Pancreas (tissue), 10 donors: ENCODE data around the gene ASTN2. TPM values are rescaled to one million over a fixed set of nuclear protein-coding genes. Genes with fewer than 3 reads are reported as not detected.

ENCODE experiments used
- ATAC-seq, 4 donors: fragments of 200-7000 bp; cut with Tn5 transposase; one replicate each; pipeline versions ENCODE4 v1.8.0 to v1.9.1; 2020; ENCODE audit warnings: mild to moderate bottlenecking in 4 of 4, moderate library complexity in 4 of 4
- DNase-seq, 6 donors: peaks; one replicate each; pipeline ENCODE4 v3.0.0-alpha.2; 2020
- FAIRE-seq: peaks from 2 replicates; lab custom pipeline; 2012; peaks lifted over from hg19 to GRCh38; lab: Jason Lieb, UNC
- H3K27ac ChIP-seq, 4 donors: fragments of 200-600 bp; sonication (generic); 1 replicate in 3 of 4; 2 replicates in 1 of 4; pipeline versions ENCODE4 v1.5.0 to v1.8.0; 2020
- H3K27me3 ChIP-seq, 4 donors: fragments of 200-600 bp; one replicate each; pipeline ENCODE4 v1.8.0; 2021
- H3K36me3 ChIP-seq, 3 donors: fragments of 200-600 bp; sonication (generic) in 1 of 3; one replicate each; pipeline versions ENCODE4 v1.5.0 to v1.8.0; 2020 to 2021
- H3K4me1 ChIP-seq, 3 donors: fragments of 200-600 bp; one replicate each; pipeline ENCODE4 v1.8.0; 2021
- H3K4me3 ChIP-seq, 4 donors: fragments of 200-600 bp; sonication (generic) in 2 of 4; one replicate each; pipeline versions ENCODE4 v1.5.0 to v1.8.0; 2020 to 2021
- H3K9me3 ChIP-seq, 4 donors: fragments of 200-600 bp; one replicate each; pipeline ENCODE4 v1.8.0; 2021
- WGBS, 2 donors: extraction: QIAGEN DNeasy Blood & Tissue Kit; methylation state at CpG; one replicate each; pipeline ENCODE4 v1.1.7; 2013; 5-methylcytosine and 5-hydroxymethylcytosine counted together
- intact Hi-C, 3 donors: fragments of 100-400 bp; cut with DNase I; formaldehyde crosslinking; loops; one replicate each; pipeline versions ENCODE4 v1.11.1 to v1.14.2; 2022
- polyA plus RNA-seq, 2 donors: library from polyadenylated mRNA; stranded (reverse); fragments of 200-250 nt; gene quantifications; one replicate each; pipeline ENCODE4 v1.2.3, GENCODE V29; 2013
- total RNA-seq, 6 donors: library from RNA; stranded (reverse); fragmentation: NEBNext Ultra II Directional in 4 of 6; extraction: Animal tissue kit (Norgen Biotek cat#: 25700) in 4 of 6; gene quantifications; one replicate each; pipeline versions ENCODE4 v1.2.1 to v1.2.4, GENCODE V29; 2021 to 2023
- TF ChIP-seq, protein P1 (sequence below), 4 donors: fragments of 200-600 bp; sonication (generic) in 3 of 4; IDR thresholded peaks; one replicate each; pipeline versions ENCODE4 v1.5.0 to v1.8.0; 2021; ENCODE audit warnings: antibody characterized with exemption in 4 of 4
- donor health status: healthy with polysubstance abuse.
- donor health status: DM: no; HTN: no; CAD: no; lungs with moderate emphysema.
- donor health status: DM: no; HTN: no; CAD: no.
- donor health status: control.
- donor health status: control.
- donor health status: Bipolar disorder and iron deficiency.
- donor health status: DM: yes; HTN: yes; CAD: no.
- donor health status: DM: no; HTN: no; CAD: no.
- donor health status: DM: no; HTN: no; CAD: no.
- donor health status: DM: yes; HTN: yes; CAD: no.

Gene ASTN2
- total and polyA plus RNA-seq, 8 donors: 1.3 to 11.9 (median 6.7) TPM

DNA sequence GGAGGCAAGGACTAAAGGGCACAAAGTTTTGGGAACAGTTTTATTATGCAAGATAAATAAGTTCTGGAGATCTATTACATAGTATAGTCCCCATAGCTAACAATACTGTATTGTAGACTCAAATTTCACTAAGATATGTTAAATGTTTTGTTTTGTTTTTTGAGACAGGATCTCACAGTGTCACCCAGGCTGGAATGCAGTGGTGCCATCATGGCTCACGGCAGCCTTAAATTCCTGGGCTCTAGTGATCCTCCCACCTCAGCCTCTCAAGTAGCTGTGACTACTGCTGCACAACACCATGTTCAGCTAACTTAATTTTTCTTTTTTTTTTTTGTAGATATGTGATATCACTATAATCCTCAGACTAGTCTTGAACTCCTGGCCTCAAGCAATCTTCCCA is 618.2 kb downstream of the ASTN2 start:
- Histone ChIP-seq H3K4me1 (no peaks in the 10 kb centered on the region), H3K4me3 (no peak overlapping the region), H3K36me3 (no peaks in the 10 kb centered on the region), H3K27ac (no peak overlapping the region), H3K9me3 (no peaks in the 10 kb centered on the region), H3K27me3 (no peaks in the 10 kb centered on the region)
- ATAC-seq (no peak), FAIRE-seq (no peak), DNase-seq (no peak)
- WGBS, 2 donors: 73 to 87% methylated on average over 1 of the region's 1 CpG
- TF ChIP-seq, protein P1, sequence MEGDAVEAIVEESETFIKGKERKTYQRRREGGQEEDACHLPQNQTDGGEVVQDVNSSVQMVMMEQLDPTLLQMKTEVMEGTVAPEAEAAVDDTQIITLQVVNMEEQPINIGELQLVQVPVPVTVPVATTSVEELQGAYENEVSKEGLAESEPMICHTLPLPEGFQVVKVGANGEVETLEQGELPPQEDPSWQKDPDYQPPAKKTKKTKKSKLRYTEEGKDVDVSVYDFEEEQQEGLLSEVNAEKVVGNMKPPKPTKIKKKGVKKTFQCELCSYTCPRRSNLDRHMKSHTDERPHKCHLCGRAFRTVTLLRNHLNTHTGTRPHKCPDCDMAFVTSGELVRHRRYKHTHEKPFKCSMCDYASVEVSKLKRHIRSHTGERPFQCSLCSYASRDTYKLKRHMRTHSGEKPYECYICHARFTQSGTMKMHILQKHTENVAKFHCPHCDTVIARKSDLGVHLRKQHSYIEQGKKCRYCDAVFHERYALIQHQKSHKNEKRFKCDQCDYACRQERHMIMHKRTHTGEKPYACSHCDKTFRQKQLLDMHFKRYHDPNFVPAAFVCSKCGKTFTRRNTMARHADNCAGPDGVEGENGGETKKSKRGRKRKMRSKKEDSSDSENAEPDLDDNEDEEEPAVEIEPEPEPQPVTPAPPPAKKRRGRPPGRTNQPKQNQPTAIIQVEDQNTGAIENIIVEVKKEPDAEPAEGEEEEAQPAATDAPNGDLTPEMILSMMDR (IDR thresholded peaks at IDR 0.05): no peak
- intact Hi-C loops: no loop called here

DNA sequence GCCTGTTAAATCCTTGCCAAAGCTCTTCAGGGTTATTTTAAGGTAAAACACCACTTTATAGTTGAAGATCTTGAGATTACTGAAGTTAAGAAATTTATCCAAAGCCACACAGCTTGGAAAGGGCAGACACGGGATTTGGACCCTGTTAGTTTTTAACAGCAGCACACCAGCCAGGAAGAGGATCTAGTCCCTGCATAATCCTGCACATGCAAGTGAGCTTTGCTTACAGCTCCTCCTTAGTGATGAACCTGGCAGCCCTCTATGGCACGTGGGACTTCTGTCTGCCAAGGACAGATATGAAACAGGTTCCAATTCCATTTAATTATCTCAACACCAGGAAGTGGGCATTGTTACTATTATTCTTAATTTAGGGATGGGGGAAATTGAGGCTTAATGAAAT is 619.0 kb downstream of the ASTN2 start:
- 36 to 37% methylated on average over 2 of the region's 2 CpGs for WGBS, 2 donors
- Histone ChIP-seq H3K36me3 (no peaks in the 10 kb centered on the region), H3K4me3 (no peak overlapping the region), H3K4me1 (no peaks in the 10 kb centered on the region), H3K27ac (no peak overlapping the region), H3K27me3 (no peaks in the 10 kb centered on the region), H3K9me3 (no peaks in the 10 kb centered on the region)
- FAIRE-seq (no peak), ATAC-seq (peak in 1 of 4 donors; percentile 38), DNase-seq (no peak)
- TF ChIP-seq, protein P1 (IDR thresholded peaks at IDR 0.05): no peak
- intact Hi-C loops: no loop called here

DNA sequence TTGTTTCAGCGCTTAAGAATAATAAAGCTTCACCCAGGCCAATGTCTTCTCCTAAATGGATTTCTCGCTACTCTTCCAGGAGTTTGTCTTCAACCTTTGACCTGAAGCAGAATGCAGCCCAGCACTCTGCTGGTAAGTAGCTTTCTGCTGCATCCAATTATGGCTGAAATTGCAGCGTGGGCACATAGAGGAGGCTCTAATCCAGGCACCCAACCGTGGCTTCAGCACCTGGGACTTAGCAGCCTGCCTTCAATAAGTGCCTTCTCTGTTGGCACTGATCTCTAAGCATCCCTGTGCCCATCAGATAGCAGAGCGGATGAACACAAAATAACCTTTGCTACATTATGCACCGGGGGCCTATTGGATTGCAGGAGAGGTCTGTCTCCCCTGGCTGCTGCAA is 622.6 kb downstream of the ASTN2 start:
- TF ChIP-seq, protein P1 (IDR thresholded peaks at IDR 0.05): no peak
- Histone ChIP-seq H3K4me1 (no peaks in the 10 kb centered on the region), H3K27ac (no peak overlapping the region), H3K36me3 (no peaks in the 10 kb centered on the region), H3K4me3 (no peak overlapping the region), H3K27me3 (no peaks in the 10 kb centered on the region), H3K9me3 (no peaks in the 10 kb centered on the region)
- no peak for FAIRE-seq
- DNase-seq: no peak
- 80 to 81% methylated on average over 6 of the region's 6 CpGs for WGBS, 2 donors
- intact Hi-C loops: no loop called here
- ATAC-seq: no peak

DNA sequence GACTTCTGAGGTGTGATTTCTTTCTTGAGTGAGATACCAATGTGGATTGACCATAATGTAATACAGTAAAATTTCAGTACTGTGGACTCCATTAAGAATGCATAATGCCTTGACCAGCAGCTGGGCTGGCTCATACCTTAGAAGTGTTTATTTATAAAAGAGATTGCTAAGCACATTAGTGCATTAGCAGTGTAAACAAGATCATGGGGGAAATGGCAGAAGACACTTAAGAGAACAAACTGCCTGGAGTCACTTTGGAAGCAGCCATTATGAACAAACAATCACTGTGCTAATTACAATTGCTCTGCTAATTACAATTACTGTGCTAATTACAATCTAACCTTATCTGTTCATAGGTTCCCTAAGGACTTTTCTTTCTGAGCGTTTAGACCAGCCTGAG is 623.5 kb downstream of the ASTN2 start:
- intact Hi-C loops: no loop called here
- WGBS, 2 donors: 71 to 74% methylated on average over 1 of the region's 1 CpG
- H3K4me3 ChIP-seq: no peak overlapping the region
- DNase-seq (no peak), ATAC-seq (peak in 1 of 4 donors; percentile 60), FAIRE-seq (no peak)
- no peaks in the 10 kb centered on the region for H3K4me1 ChIP-seq
- no peaks in the 10 kb centered on the region for H3K36me3 ChIP-seq
- no peaks in the 10 kb centered on the region for H3K27me3 ChIP-seq
- TF ChIP-seq, protein P1 (IDR thresholded peaks at IDR 0.05): no peak
- H3K27ac ChIP-seq: no peak overlapping the region
- H3K9me3 ChIP-seq: no peaks in the 10 kb centered on the region

DNA sequence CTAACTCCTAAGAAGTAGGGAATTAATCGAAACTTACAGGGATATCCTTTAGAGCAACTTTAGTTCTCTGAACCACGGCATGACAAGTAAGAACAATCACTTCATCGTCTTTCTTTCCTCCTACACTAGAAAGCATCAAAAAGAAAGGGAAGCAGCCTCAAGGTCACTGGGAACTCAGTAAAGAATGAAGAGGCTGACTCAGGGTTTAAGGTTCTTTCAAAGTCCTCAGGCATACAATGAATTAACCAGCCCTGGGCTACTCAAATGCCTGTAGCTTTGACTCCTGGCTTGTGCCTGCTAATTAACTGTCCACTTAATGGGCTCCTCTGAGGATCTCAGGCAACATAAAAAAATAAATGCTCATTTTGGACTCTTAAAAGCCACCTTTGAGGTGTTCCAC is 625.8 kb downstream of the ASTN2 start:
- TF ChIP-seq, protein P1 (IDR thresholded peaks at IDR 0.05): no peak
- ATAC-seq (no peak), DNase-seq (no peak), FAIRE-seq (no peak)
- Histone ChIP-seq H3K27me3 (no peaks in the 10 kb centered on the region), H3K27ac (no peak overlapping the region), H3K4me1 (no peaks in the 10 kb centered on the region), H3K4me3 (no peak overlapping the region), H3K36me3 (no peaks in the 10 kb centered on the region), H3K9me3 (no peaks in the 10 kb centered on the region)
- intact Hi-C loops: no loop called here
- 62 to 66% methylated on average over 3 of the region's 3 CpGs for WGBS, 2 donors
